GM12891 (cell line): Measurements from ENCODE around the gene NCAM1.

Source experiments
- POLR2A ChIP-seq: IDR thresholded peaks from 2 replicates; pipeline ENCODE4 v1.6.1; 2011; ENCODE audit warnings: low read depth, low read length, control low read depth
- POLR2AphosphoS5 ChIP-seq: IDR thresholded peaks from 2 replicates; pipeline ENCODE4 v1.6.1; 2011; ENCODE audit warnings: low read depth, low read length, control low read depth
- TAF1 ChIP-seq: IDR thresholded peaks from 2 replicates; pipeline ENCODE4 v1.6.1; 2011; ENCODE audit warnings: low read depth, low read length, control low read depth

- TF ChIP-seq POLR2AphosphoS5 (no peak), POLR2A (no peak), TAF1 (no peak)
Observed at GRCh38 chr11:113296447-113297205, 335.4 kb downstream of the NCAM1 start.
